ENCODE measurements around the gene MATK.

The MATK gene

DNA sequence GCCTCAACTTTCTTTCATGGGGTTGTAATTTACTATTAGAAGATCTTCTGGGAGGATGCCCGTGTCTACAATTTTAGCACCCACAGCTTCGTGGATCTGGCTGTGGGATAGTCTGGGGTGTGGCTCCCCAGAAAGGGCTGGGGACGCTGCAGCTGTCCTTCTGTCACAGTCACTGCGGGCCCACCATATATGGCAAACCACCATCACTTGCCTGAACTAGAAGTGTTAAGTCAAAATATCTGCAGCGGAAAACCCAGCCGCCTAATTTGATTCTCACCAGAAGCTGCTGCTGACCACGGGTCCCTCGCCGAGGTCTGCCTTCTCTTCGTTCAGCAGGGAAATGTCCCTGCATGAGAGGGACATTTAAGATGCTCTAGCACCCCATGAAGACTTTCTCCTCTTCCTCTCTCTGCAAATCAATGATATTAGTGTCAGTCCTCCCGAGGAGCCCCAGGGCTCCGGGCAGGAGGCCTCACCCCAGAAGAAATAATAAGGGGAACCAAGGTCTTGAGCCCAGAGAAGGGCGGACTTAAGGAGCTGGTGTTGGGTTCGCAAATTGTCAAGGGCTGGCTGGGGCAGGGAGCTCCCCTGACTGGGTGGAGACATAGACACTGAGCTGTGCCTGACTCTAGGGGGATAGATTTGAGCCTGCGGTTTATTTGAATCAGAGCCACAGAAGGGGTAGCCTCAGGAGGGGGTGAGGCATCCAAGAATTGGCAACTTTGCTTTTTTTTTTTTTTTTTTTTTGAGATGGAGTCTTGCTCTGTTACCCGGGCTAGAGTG lies 3.0 kb upstream of the MATK start:
- FAIRE-seq, result no peak

DNA sequence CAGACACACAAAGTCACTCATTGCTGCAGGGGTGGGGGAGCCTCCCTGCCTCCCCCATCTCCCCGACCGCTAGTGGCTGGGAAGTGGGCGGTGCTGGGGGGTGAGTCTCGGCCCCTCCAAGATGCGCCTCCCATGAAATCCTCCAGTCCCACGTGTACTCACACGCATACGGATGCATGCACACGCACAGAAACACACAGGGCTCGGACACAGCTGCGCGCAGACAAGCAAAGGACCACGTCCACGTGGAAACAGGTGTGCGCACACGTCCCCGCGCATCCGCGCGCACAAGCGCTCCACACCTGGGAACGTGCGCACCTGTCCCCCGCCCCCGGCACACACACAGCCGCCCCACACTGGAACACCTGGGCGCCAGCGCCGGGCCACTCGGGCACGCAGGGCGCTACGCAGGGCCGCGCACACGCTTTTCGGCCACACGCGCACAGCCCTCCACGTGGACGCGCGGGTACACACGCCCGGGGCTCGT lies 687 bp downstream of the MATK start:
- FAIRE-seq, result no peak

DNA sequence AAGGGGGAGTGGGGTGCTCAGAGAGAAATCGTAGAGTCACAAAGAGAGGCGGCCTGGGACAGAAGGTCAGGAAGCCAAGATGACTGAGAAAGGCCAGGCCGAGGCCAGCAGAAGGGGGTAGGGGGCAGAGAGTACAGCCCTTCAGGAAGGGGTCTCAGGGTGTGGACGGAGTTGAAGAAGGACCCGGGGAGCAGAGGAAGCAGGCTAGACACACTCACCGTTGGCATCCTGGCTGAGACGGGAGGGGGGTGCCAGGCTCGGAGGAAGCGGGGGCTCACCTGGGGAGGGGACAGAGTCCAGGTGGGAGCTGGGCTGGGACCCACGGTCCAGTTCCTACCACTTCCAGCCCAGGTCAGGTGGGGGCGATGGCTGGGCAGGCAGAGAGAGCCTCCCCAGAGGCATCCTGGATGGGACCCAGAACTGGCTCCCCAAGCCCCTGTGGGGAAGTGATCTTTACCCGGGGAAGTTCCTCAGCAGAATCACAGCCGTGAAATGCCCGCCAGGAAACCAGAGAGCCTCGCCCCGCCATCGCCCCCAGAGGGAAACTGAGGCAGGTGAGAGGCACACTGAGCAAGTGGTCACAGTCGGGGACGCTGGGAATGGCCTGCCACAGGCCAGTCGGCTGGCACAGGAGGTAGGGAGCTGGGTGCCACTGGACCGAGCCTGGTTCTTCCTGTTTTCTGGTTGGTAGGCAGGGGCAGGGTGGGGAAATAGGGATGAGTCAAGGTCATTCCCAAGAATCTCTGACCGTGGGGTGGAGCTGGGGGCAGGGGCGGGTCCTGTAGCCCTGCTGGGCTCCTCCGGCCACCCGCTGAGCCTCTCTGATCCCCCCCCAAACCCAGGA lies 1.4 kb downstream of the MATK start:
- FAIRE-seq, result no peak

- no peak for FAIRE-seq
These were observed 2.3 kb downstream of the MATK start for GRCh38 chr19:3783660-3784584.

- FAIRE-seq, result no peak
These were observed 3.3 kb downstream of the MATK start for GRCh38 chr19:3782903-3783302.

DNA sequence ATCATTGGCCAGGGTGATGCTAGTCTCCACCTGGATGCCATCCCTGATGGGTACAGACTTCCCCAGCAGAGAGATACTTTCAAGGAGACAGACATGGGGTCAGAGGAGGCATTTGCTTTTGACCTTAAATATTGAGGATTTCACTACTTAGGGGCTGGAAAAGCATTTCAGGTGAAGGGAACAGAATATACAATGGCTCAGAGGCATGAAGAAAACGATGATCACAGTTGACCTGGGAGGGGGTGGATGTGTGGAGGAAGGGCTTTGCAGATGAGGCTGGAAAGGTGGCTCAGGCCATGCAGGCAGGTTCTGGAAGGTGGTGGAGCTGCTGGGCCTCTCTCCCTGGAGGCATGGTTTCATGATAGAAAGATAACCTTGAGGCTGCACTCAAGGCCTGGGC lies 3.9 kb downstream of the MATK start:
- FAIRE-seq, result no peak

- FAIRE-seq, result no peak
These were observed 4.6 kb downstream of the MATK start for GRCh38 chr19:3781603-3782002.

DNA sequence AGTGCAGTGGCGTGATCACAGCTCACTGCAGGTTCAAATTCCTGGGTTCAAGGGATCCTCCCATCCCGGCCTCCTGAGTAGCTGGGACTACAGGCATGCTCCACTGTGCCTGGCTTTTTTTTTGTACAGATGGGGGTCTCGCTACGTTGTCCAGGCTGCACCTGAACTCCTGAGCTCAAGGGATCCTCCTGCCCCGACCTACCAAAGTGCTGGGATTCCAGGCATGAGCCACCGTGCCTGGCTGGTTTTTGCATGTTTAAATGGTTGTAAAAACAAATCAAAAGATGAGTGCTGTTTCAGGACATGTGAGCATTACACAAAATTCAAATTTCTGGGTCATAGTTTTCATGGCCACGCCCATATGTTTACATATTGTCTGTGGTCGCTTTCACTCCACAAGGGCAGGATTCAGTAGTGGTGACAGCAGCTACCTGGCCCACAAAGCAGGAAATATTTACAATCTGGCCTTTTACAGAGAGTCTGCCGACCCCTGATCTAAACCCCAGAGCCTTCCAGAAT lies 5.3 kb downstream of the MATK start:
- no peak for FAIRE-seq

DNA sequence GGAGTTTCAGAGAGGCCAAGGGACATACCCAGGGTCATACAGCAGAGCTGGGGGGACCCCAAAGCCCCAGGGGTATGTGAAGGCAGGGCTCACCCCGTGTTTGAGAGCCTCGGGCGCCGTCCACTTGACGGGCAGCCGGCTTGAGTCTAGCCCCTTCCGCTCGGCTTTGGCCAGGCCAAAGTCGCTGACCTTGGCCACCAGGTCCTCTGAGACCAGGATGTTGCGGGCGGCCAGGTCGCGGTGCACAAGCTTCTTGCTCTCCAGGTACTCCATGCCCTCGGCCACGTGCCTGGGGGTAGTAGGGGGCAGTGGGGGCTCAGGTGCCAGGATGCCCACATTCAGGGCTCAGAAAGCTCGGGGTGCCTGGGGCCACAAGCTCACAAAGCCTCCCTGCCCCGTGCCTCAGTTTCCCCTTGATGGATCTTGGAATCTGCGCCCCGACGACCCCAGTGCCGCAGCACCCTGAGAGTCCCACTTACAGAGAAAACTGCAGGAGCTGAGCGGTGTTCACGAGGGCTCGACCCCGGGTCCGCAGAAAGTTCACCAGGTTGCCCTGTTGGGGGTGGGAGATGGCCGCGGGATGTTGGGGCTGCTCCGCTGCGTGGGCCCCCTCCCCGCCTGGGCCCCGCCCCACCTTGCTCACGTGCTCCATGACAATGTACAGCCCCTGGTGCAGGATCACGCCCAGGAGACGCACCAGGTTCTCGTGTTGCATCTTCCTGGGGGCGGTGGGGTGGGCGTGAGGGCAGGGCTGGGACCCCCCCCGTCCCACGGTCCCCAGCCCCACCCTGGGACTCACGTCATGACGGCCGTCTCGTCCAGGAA lies 7.1 kb downstream of the MATK start:
- FAIRE-seq, result no peak

DNA sequence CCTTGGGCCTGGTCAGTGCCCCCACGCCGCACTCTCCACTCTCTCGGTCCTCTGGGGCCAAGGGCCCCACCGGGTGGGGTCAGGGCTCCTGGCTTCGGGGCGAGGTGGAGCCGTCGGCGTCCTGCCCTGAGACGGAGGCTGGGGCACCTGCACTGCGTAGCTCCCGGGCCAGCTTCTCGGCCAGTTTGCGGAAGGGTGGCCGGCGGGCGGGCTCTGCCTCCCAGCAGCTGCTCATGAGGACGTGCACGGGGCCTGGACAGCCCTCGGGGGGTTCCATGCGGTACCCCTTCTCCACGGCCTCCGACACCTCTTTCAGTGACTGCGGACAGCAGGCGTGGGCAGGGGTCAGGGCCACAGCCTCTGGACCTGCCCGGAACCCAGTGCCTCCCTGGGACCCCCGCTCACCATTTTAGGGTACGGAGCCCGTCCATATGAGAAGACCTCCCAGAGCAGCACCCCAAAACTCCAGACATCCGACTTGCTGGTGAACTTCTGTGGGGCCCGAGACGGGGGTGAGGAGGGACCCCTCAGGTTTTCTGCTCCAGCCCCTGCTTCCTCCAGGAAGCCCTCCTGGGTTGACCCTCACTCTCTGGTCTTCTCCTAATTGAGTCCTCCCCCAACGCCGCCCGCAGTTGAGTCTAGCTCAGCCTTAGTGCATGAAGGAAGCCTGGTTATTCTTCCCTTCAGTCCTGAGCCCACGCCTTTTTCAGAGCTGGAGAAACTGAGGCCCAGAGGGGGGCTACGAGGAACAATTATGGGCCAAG lies 7.9 kb downstream of the MATK start:
- FAIRE-seq, result no peak

GRCh38 chr19:3776479-3777040 lies 9.6 kb downstream of the MATK start:
- FAIRE-seq, result no peak

GRCh38 chr19:3775831-3776230 lies 10.3 kb downstream of the MATK start:
- no peak for FAIRE-seq

GRCh38 chr19:3775374-3775711 lies 10.8 kb downstream of the MATK start:
- FAIRE-seq, result no peak

DNA sequence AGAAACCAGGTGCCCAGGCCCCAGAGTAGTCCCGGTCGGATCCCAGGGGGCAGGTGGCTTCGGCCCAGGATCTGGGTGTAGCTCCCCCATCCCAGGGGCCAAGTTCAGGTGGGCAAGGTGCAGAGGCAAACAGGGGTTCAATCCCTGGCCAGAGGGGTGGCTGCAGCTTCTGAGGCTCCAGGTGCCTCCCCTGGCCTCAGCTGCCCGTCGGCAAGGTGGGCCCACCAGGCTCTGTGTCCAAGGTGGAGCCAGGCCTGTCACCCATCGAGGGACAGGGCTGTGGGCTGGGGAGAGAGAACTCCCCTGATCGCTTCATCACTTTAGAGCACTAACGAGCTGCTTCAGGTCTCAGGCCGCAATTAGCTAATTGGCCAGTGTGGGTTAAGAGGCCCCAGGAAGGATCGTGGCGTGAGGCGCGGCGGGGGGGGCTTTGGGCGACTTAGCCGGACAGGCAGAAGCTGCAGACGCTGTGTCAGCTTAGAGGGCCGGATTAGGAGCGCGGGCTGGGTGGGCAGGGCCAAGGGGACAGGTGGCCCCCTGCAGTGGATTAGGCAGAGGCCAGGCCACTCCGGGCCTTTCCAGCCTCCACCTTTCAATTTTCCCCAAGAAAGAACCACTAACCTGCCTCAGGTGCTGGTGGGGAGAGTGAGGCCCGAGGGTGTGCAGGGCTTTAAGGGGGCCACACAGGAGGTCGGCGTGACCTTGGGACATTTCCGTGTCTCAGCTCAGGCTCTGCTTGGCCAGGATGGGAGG lies 11.4 kb downstream of the MATK start:
- no peak for FAIRE-seq

GRCh38 chr19:3773814-3774515 lies 12.2 kb downstream of the MATK start:
- FAIRE-seq, result no peak

DNA sequence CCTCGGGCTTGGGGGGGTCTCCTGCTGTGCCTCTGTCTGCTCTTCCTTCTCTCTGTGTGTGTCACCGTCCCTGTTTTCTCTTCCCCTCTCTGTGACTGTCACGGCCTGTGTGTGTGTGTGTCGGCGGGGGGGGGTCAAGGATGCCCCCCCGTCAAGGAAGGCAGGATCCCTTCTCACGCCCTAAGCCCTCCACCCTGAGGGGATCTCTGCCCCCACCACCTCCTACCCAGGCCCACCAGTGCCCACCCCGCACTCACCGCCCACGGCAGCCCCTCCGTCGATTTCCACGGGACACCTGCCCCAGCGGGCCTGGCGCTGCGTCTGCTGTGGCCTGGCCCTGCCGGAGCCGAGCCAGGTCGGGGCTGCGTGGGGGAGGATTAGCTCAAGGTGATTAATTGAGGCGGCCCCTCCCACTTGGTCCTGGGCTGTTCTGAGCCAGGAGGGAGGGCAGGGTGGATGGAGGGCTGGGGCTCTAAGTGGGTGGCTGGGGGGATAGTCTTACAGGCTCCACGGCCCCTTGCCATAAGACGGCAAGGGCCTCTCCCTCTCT lies 14.2 kb downstream of the MATK start, which contains the start of gene RAX2:
RAX2 (minus strand) TSS at position 323 of the 550 bp plus-strand sequence. CDS start 486 bp downstream, outside the sequence.
- FAIRE-seq, result no peak

GRCh38 chr19:3771000-3771905 lies 14.9 kb downstream of the MATK start:
- FAIRE-seq, result no peak
